Measurements from ENCODE around the gene HOXB4.
A peak's percentile ranks its signal among the peaks of the same experiment; 100 is the strongest.

Gene HOXB4

GRCh38 chr17:48601539-48602425 lies 23.6 kb upstream of the HOXB4 start:
- TF ChIP-seq EZH2phosphoT487 (IDR thresholded peaks at IDR 0.05; ENCODE audit: low read depth) (no peak), CTCF (IDR thresholded peaks at IDR 0.05; ENCODE audit: low read depth, low read length) (no peak)
- Histone ChIP-seq H3K9me3 (ENCODE audit: insufficient read depth, low read length) (no peaks in the 10 kb centered on the region), H3K4me2 (ENCODE audit: low read length) (peak overlapping the region; percentile 96), H3K36me3 (replicated peaks; ENCODE audit: low read depth, low read length) (no peaks in the 10 kb centered on the region), H3K9ac (ENCODE audit: low read length) (peak overlapping the region; percentile 58), H2AFZ (ENCODE audit: low read depth, low read length) (peak overlapping the region; percentile 70; the same call in 1 of the 2 replicates), H3K4me1 (ENCODE audit: low read length) (peaks cover 29% of the 10 kb centered on the region), H3K79me2 (ENCODE audit: low read length) (peaks cover 6% of the 10 kb centered on the region; the same call in 1 of the 2 replicates), H4K20me1 (ENCODE audit: insufficient read depth, low read length) (no peaks in the 10 kb centered on the region), H3K27ac (ENCODE audit: low read length) (no peak overlapping the region), H3K27me3 (ENCODE audit: low read depth, low read length) (peaks cover 21% of the 10 kb centered on the region), H3K4me3 (ENCODE audit: low read length) (peak overlapping the region; percentile 81)

GRCh38 chr17:48601207-48601538 lies 23.0 kb upstream of the HOXB4 start:
- Histone ChIP-seq H3K36me3 (replicated peaks; ENCODE audit: low read depth, low read length) (no peaks in the 10 kb centered on the region), H3K4me3 (ENCODE audit: low read length) (peak overlapping the region; percentile 81), H3K27ac (ENCODE audit: low read length) (no peak overlapping the region), H3K4me1 (ENCODE audit: low read length) (peaks cover 31% of the 10 kb centered on the region), H4K20me1 (ENCODE audit: insufficient read depth, low read length) (no peaks in the 10 kb centered on the region), H3K79me2 (ENCODE audit: low read length) (peaks cover 7% of the 10 kb centered on the region; the same call in 1 of the 2 replicates), H3K9ac (ENCODE audit: low read length) (peak overlapping the region; percentile 58), H3K4me2 (ENCODE audit: low read length) (peak overlapping the region; percentile 96), H3K27me3 (ENCODE audit: low read depth, low read length) (peaks cover 21% of the 10 kb centered on the region), H3K9me3 (ENCODE audit: insufficient read depth, low read length) (no peaks in the 10 kb centered on the region), H2AFZ (ENCODE audit: low read depth, low read length) (0 out of 2 replicates have a peak overlapping the region, but pooled peaks have one; percentile 70)
- TF ChIP-seq EZH2phosphoT487 (IDR thresholded peaks at IDR 0.05; ENCODE audit: low read depth) (no peak), CTCF (IDR thresholded peaks at IDR 0.05; ENCODE audit: low read depth, low read length) (no peak)

GRCh38 chr17:48600244-48601098 lies 22.3 kb upstream of the HOXB4 start:
- no peaks in the 10 kb centered on the region for H3K9me3 ChIP-seq (ENCODE audit: insufficient read depth, low read length)
- no peak overlapping the region for H3K4me3 ChIP-seq (ENCODE audit: low read length)
- no peak for TF ChIP-seq EZH2phosphoT487 (IDR thresholded peaks at IDR 0.05; ENCODE audit: low read depth)
- no peak for TF ChIP-seq CTCF (IDR thresholded peaks at IDR 0.05; ENCODE audit: low read depth, low read length)
- no peak overlapping the region for H2AFZ ChIP-seq (ENCODE audit: low read depth, low read length)
- peaks cover 21% of the 10 kb centered on the region for H3K27me3 ChIP-seq (ENCODE audit: low read depth, low read length)
- H3K9ac ChIP-seq (ENCODE audit: low read length), result no peak overlapping the region
- peaks cover 31% of the 10 kb centered on the region for H3K4me1 ChIP-seq (ENCODE audit: low read length)
- H3K79me2 ChIP-seq (ENCODE audit: low read length), result peaks cover 7% of the 10 kb centered on the region; the same call in 1 of the 2 replicates
- no peak overlapping the region for H3K27ac ChIP-seq (ENCODE audit: low read length)
- no peaks in the 10 kb centered on the region for H3K36me3 ChIP-seq (replicated peaks; ENCODE audit: low read depth, low read length)
- H4K20me1 ChIP-seq (ENCODE audit: insufficient read depth, low read length), result no peaks in the 10 kb centered on the region
- H3K4me2 ChIP-seq (ENCODE audit: low read length), result no peak overlapping the region

GRCh38 chr17:48599354-48599753 lies 21.2 kb upstream of the HOXB4 start:
- H3K36me3 ChIP-seq (replicated peaks; ENCODE audit: low read depth, low read length), result no peaks in the 10 kb centered on the region
- no peak overlapping the region for H3K4me2 ChIP-seq (ENCODE audit: low read length)
- no peak overlapping the region for H2AFZ ChIP-seq (ENCODE audit: low read depth, low read length)
- no peak overlapping the region for H3K27ac ChIP-seq (ENCODE audit: low read length)
- H3K9me3 ChIP-seq (ENCODE audit: insufficient read depth, low read length), result no peaks in the 10 kb centered on the region
- H3K4me3 ChIP-seq (ENCODE audit: low read length), result no peak overlapping the region
- H3K9ac ChIP-seq (ENCODE audit: low read length), result no peak overlapping the region
- peaks cover 7% of the 10 kb centered on the region; the same call in 1 of the 2 replicates for H3K79me2 ChIP-seq (ENCODE audit: low read length)
- peaks cover 21% of the 10 kb centered on the region for H3K27me3 ChIP-seq (ENCODE audit: low read depth, low read length)
- H4K20me1 ChIP-seq (ENCODE audit: insufficient read depth, low read length), result no peaks in the 10 kb centered on the region
- TF ChIP-seq CTCF (IDR thresholded peaks at IDR 0.05; ENCODE audit: low read depth, low read length) (no peak), EZH2phosphoT487 (IDR thresholded peaks at IDR 0.05; ENCODE audit: low read depth) (no peak)
- H3K4me1 ChIP-seq (ENCODE audit: low read length), result peaks cover 26% of the 10 kb centered on the region
